Body of pancreas (tissue), 4 donors: ENCODE results near the gene ZNF488. TPM values are rescaled to one million over a fixed set of nuclear protein-coding genes. Genes with fewer than 3 reads are reported as not detected.
A peak's percentile ranks its signal among the peaks of the same experiment; 100 is the strongest.

Experiments used
- ATAC-seq: fragments of 150-250 bp; one replicate; pipeline ENCODE4 v1.9.1; 2016
- DNase-seq, 4 donors: peaks; one replicate each; pipeline ENCODE4 v3.0.0-alpha.2; 2019
- H3K27ac ChIP-seq, 4 donors: fragments of 200-600 bp; sonication (generic); 1 replicate in 3 of 4; 2 replicates in 1 of 4; pipeline versions ENCODE4 v1.5.1 to v1.6.1; 2016 to 2019; ENCODE audit warnings: mild to moderate bottlenecking in 1 of 4, mixed read lengths in 1 of 4, moderate library complexity in 1 of 4
- H3K27me3 ChIP-seq, 2 donors: fragments of 200-600 bp; sonication (generic); one replicate each; pipeline ENCODE4 v1.6.0; 2016; ENCODE audit warnings: mild to moderate bottlenecking in 1 of 2
- H3K36me3 ChIP-seq, 2 donors: fragments of 200-600 bp; sonication (generic); replicated peaks in 1 of 2; 2 replicates each; pipeline ENCODE4 v1.5.1; 2016; ENCODE audit warnings: low read depth in 2 of 2; ENCODE audit not compliant: insufficient read depth in 1 of 2
- H3K4me1 ChIP-seq: fragments of 200-600 bp; sonication (generic); one replicate; pipeline ENCODE4 v1.6.0; 2016
- H3K4me3 ChIP-seq, 2 donors: fragments of 200-600 bp; sonication (generic); 1 replicate in 1 of 2; 2 replicates in 1 of 2; pipeline ENCODE4 v1.5.1; 2016 to 2019
- H3K9me3 ChIP-seq, 3 donors: fragments of 200-600 bp; sonication (generic); 1 replicate in 2 of 3; 2 replicates in 1 of 3; pipeline ENCODE4 v1.5.1; 2016
- POLR2A ChIP-seq, 3 donors: fragments of 450-650 bp; IDR thresholded peaks; one replicate each; pipeline ENCODE4 v1.6.1; 2016; ENCODE audit warnings: antibody characterized with exemption in 3 of 3, mild to moderate bottlenecking in 2 of 3
- WGBS, 2 donors: methylation state at CpG; one replicate each; pipeline ENCODE4 v1.1.5; 2017; 5-methylcytosine and 5-hydroxymethylcytosine counted together
- intact Hi-C: fragments of 100-400 bp; cut with DNase I; formaldehyde crosslinking; loops from one replicate; pipeline ENCODE4 v1.15.1; 2023
- total RNA-seq, 2 donors: library from RNA; depleted of rRNA; stranded (reverse); fragments of >200 nt; gene quantifications; one replicate each; pipeline ENCODE4 v1.1.0, GENCODE V29; 2016
- TF ChIP-seq, protein P1 (sequence below), 7 experiments: fragments of 450-650 bp in 4 of 7; fragments of 200-600 bp in 3 of 7; sonication (generic) in 3 of 7; IDR thresholded peaks; one replicate each; pipeline ENCODE4 v1.5.1; 2016 to 2019; ENCODE audit warnings: antibody characterized with exemption in 7 of 7

Gene ZNF488, protein sequence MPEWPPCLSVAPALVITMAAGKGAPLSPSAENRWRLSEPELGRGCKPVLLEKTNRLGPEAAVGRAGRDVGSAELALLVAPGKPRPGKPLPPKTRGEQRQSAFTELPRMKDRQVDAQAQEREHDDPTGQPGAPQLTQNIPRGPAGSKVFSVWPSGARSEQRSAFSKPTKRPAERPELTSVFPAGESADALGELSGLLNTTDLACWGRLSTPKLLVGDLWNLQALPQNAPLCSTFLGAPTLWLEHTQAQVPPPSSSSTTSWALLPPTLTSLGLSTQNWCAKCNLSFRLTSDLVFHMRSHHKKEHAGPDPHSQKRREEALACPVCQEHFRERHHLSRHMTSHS
- total RNA-seq = under 1 TPM in 1 of 2 donors, not detected in 1; 0.26 TPM

DNA sequence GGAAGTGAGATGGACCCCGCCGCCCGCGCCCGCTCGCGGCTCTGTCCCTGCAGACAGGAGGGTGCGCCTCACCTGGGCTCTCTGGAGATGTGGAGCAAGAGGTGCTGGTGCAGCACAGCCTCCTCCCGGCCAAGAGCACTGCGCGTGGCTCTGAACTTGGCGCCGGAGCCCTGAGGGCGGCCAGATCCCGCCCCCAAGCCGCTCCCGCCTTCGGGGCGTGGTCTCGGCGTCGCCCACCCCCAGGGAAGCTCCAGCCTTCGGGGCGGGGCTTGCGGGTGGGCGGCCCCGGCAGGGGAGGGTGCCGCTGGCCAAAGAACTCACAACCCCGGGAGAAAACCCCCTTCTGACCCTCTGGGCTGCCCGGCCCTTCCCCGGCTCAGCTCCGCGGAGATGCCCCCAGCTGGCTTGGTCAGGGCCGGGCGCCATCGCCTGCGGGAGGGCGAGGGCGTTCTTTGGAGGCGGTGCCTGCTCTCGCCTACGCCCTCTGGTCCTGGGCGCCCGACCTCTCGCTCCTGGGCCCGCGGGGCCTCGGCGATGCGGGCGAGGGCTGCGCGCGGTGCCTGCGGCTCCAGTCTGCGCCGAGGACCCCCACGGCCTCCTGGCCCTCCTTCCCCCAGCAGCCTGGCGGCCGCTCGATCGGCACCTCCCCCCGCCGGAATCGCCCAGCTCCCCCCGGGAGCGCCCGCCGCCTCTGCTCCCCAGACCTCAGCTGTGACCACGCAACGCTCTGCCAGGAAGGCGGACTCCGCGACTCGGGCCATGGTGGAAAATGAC, at the start of gene ZNF488:
Gene ZNF488 (minus strand): TSS at position 146 of the 774 bp plus-strand sequence. CDS start 15,464 bp downstream, outside the sequence.
- Histone ChIP-seq H3K27ac (peak within 1 kb of the TSS in 3 of 4 donors; percentile 67 to 72 (median 69)), H3K9me3 (no peaks in the 10 kb centered on the region), H3K27me3 (no peaks in the 10 kb centered on the region), H3K36me3 (no peaks in the 10 kb centered on the region), H3K4me3 (peak within 1 kb of the TSS; percentile 52 to 76), H3K4me1 (peaks cover 25% of the 10 kb centered on the region)
- DNase-seq (peak; percentile 86 to 91 (median 88)), ATAC-seq (peak; percentile 97)
- WGBS, 2 donors = 0% methylated on average over 17 to 70 of the region's 75 CpGs
- TF ChIP-seq, protein P1, sequence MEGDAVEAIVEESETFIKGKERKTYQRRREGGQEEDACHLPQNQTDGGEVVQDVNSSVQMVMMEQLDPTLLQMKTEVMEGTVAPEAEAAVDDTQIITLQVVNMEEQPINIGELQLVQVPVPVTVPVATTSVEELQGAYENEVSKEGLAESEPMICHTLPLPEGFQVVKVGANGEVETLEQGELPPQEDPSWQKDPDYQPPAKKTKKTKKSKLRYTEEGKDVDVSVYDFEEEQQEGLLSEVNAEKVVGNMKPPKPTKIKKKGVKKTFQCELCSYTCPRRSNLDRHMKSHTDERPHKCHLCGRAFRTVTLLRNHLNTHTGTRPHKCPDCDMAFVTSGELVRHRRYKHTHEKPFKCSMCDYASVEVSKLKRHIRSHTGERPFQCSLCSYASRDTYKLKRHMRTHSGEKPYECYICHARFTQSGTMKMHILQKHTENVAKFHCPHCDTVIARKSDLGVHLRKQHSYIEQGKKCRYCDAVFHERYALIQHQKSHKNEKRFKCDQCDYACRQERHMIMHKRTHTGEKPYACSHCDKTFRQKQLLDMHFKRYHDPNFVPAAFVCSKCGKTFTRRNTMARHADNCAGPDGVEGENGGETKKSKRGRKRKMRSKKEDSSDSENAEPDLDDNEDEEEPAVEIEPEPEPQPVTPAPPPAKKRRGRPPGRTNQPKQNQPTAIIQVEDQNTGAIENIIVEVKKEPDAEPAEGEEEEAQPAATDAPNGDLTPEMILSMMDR (IDR thresholded peaks at IDR 0.05) = no peak
- TF ChIP-seq POLR2A (IDR thresholded peaks at IDR 0.05) = peak in 2 of 3 donors; percentile 26 to 49
- intact Hi-C loops = loop anchor here (5.0 kb wide), 1 partner anchor 1102 kb away; no protein-coding TSS in a partner anchor

DNA sequence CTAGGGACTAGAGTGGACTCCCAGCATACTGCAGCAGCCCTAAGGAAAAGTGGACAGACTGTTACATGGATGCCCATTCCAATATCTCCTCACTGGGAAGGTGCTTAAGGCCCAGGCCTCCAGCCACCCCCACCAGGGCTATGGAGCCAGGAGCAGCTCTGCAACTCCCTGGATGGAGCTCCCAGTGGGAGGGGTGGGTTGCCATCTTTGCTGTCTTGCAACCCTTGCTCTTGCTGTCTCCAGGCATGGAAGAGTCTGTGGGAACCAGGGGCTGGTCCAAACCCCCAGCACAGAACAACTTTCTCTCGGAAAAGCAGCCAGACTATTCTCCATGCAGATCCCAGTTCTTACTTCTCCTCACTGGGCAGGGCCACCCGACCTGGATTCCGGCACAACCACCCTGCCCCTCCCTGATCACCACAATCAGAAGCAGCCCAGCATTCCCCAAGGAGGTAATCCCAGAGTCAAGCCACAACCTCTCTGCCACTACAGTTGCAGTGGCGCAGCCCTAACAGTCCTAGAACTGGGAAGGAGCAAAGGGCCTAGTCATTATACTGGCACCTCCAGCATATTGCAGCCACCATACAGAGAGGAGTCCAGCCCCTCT, 41.8 kb upstream of the ZNF488 start:
- no peaks in the 10 kb centered on the region for H3K9me3 ChIP-seq
- no peaks in the 10 kb centered on the region for H3K36me3 ChIP-seq
- H3K4me1 ChIP-seq = no peaks in the 10 kb centered on the region
- H3K27me3 ChIP-seq = no peaks in the 10 kb centered on the region
- DNase-seq = no peak
- no peak overlapping the region for H3K4me3 ChIP-seq
- 75 to 83% methylated on average over 4 of the region's 4 CpGs for WGBS, 2 donors
- ATAC-seq = no peak
- no peak overlapping the region for H3K27ac ChIP-seq
- TF ChIP-seq, protein P1 (IDR thresholded peaks at IDR 0.05) = no peak
- no peak for TF ChIP-seq POLR2A (IDR thresholded peaks at IDR 0.05)
- intact Hi-C loops = no loop called here

DNA sequence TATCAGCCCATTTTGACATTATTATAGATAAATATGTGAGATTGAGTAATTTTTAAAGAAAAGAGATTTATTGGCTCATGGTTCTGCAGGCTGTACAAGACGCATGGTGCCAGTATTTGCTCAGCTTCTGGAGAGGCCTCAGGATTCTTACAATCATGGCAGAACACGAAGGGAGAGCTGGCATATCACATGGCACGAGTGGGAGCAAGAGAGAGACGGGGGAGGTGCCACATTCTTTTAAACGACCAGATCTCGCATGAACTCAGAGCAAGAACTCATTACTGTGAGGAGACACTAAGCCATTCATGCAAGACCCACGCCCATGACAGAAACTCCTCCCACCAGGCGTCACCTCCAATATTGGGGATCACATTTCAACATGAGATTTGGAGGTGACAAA, 40.1 kb upstream of the ZNF488 start:
- intact Hi-C loops = no loop called here
- no peak overlapping the region for H3K4me3 ChIP-seq
- H3K4me1 ChIP-seq = no peaks in the 10 kb centered on the region
- H3K36me3 ChIP-seq = no peaks in the 10 kb centered on the region
- TF ChIP-seq, protein P1 (IDR thresholded peaks at IDR 0.05) = no peak
- no peak for TF ChIP-seq POLR2A (IDR thresholded peaks at IDR 0.05)
- no peak overlapping the region for H3K27ac ChIP-seq
- H3K9me3 ChIP-seq = no peaks in the 10 kb centered on the region
- no peak for DNase-seq
- no peak for ATAC-seq
- WGBS, 2 donors = 56 to 66% methylated on average over 8 of the region's 8 CpGs
- no peaks in the 10 kb centered on the region for H3K27me3 ChIP-seq

DNA sequence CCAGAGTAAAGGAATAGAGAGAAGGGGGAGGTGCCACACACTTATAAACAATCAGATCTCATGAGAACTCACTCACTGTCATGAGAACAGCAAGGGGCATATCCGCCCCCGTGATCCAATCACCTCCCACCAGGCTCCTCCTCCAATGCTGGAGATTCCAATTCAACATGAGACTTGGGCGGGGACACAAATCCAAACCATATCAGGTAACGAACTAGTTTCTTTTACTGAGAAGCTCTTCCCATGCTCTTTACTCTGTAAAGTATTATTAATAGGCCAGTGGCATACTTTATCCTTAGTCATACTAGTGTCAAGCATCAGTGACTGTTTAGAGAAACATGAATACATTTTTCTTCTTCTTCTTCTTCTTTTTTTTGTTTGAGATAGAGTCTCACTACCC, 39.4 kb upstream of the ZNF488 start:
- no peaks in the 10 kb centered on the region for H3K9me3 ChIP-seq
- intact Hi-C loops = no loop called here
- no peak overlapping the region for H3K27ac ChIP-seq
- H3K36me3 ChIP-seq = no peaks in the 10 kb centered on the region
- no peaks in the 10 kb centered on the region for H3K4me1 ChIP-seq
- TF ChIP-seq, protein P1 (IDR thresholded peaks at IDR 0.05) = no peak
- no peak for TF ChIP-seq POLR2A (IDR thresholded peaks at IDR 0.05)
- 77 to 81% methylated on average over 4 of the region's 4 CpGs for WGBS, 2 donors
- H3K27me3 ChIP-seq = no peaks in the 10 kb centered on the region
- ATAC-seq = no peak
- H3K4me3 ChIP-seq = no peak overlapping the region
- no peak for DNase-seq
